NCI-H1417 treated with DMSO at 0.1 percent for 48 hours (cell line): ENCODE data around the gene ZNF48.

ENCODE experiments used
- DNase-seq: peaks from one replicate; lab custom pipeline; 2025; lab: John Stamatoyannopoulos, UW

ZNF48 gene

GRCh38 chr16:30395155-30395991 lies at the start of gene ZNF48:
ZNF48 (plus strand) TSS chr16:30395420; CDS start chr16:30395795, 375 bp downstream.
- peak; percentile 54 for DNase-seq

GRCh38 chr16:30346286-30346685 lies 48.9 kb upstream of the ZNF48 start:
- DNase-seq: no peak

- no peak for DNase-seq
Observed at GRCh38 chr16:30348113-30348512, 47.1 kb upstream of the ZNF48 start.

- no peak for DNase-seq
Observed at GRCh38 chr16:30348929-30349328, 46.3 kb upstream of the ZNF48 start.

- no peak for DNase-seq
Observed at GRCh38 chr16:30349675-30350074, 45.5 kb upstream of the ZNF48 start.

GRCh38 chr16:30350134-30350871 lies 44.9 kb upstream of the ZNF48 start:
- DNase-seq: no peak

- no peak for DNase-seq
Observed at GRCh38 chr16:30351001-30351441, 44.2 kb upstream of the ZNF48 start.

- no peak for DNase-seq
Observed at GRCh38 chr16:30351586-30352419, 43.4 kb upstream of the ZNF48 start.

- no peak for DNase-seq
Observed at GRCh38 chr16:30352488-30353401, 42.5 kb upstream of the ZNF48 start.

GRCh38 chr16:30353438-30354129 lies 41.6 kb upstream of the ZNF48 start:
- DNase-seq: no peak

- no peak for DNase-seq
Observed at GRCh38 chr16:30354423-30355143, 40.6 kb upstream of the ZNF48 start.

GRCh38 chr16:30355144-30355953 lies 39.9 kb upstream of the ZNF48 start, which contains the start of gene CD2BP2:
CD2BP2 (minus strand) TSS chr16:30355308; CDS start chr16:30354681, 627 bp downstream.
- peak; percentile 87 for DNase-seq

- no peak for DNase-seq
Observed at GRCh38 chr16:30355954-30356308, 39.3 kb upstream of the ZNF48 start.

GRCh38 chr16:30356401-30357084 lies 38.7 kb upstream of the ZNF48 start:
- no peak for DNase-seq

- DNase-seq: no peak
Observed at GRCh38 chr16:30357085-30357714, 38.0 kb upstream of the ZNF48 start.

- DNase-seq: no peak
Observed at GRCh38 chr16:30357715-30358576, 37.3 kb upstream of the ZNF48 start.

- no peak for DNase-seq
Observed at GRCh38 chr16:30358577-30358936, 36.7 kb upstream of the ZNF48 start.
